KOPT-K1 (cell line): ENCODE measurements around the gene FZR1.
A peak's percentile ranks its signal among the peaks of the same experiment; 100 is the strongest.

Experiments used
- H3K27ac ChIP-seq: fragments of 200-600 bp; sonication (generic); 2 replicates; pipeline ENCODE4 v1.5.1; 2016; ENCODE audit warnings: antibody characterized with exemption, mild to moderate bottlenecking, low read depth, low read length; ENCODE audit not compliant: poor library complexity, severe bottlenecking
- H3K36me3 ChIP-seq: fragments of 200-600 bp; sonication (generic); 2 replicates; pipeline ENCODE4 v1.5.1; 2017; ENCODE audit warnings: antibody characterized with exemption, mild to moderate bottlenecking, low read length, moderate library complexity; ENCODE audit not compliant: insufficient read depth
- H3K9me3 ChIP-seq: fragments of 200-600 bp; sonication (generic); 2 replicates; pipeline ENCODE4 v1.5.1; 2017; ENCODE audit warnings: antibody characterized with exemption, low read length, mild to moderate bottlenecking; ENCODE audit not compliant: insufficient read depth, poor library complexity, severe bottlenecking

The FZR1 gene

GRCh38 chr19:3505598-3506383 lies at the start of gene FZR1:
TSS of gene FZR1 (plus strand) at chr19:3506311. CDS start at chr19:3522990, 16,679 bp downstream.
- Histone ChIP-seq H3K36me3 (peaks cover 34% of the 10 kb centered on the region), H3K27ac (peak within 1 kb of the TSS; percentile 83), H3K9me3 (no peaks in the 10 kb centered on the region)

GRCh38 chr19:3456925-3457527 lies 49.1 kb upstream of the FZR1 start:
- H3K27ac ChIP-seq: no peak overlapping the region
- H3K9me3 ChIP-seq: no peaks in the 10 kb centered on the region
- H3K36me3 ChIP-seq: peaks cover 40% of the 10 kb centered on the region; the same call in 1 of the 2 replicates

GRCh38 chr19:3457528-3458228 lies 48.4 kb upstream of the FZR1 start:
- peaks cover 34% of the 10 kb centered on the region; the same call in 1 of the 2 replicates for H3K36me3 ChIP-seq

GRCh38 chr19:3458229-3459088 lies 47.7 kb upstream of the FZR1 start:
- H3K27ac ChIP-seq: no peak overlapping the region
- H3K36me3 ChIP-seq: peaks cover 26% of the 10 kb centered on the region; the same call in 1 of the 2 replicates
- H3K9me3 ChIP-seq: no peaks in the 10 kb centered on the region

More at GRCh38 chr19:3457528-3458228, 48.4 kb upstream of the FZR1 start:
- H3K27ac ChIP-seq: no peak overlapping the region
- no peaks in the 10 kb centered on the region for H3K9me3 ChIP-seq

- Histone ChIP-seq H3K9me3 (no peaks in the 10 kb centered on the region), H3K36me3 (peaks cover 18% of the 10 kb centered on the region; the same call in 1 of the 2 replicates), H3K27ac (no peak overlapping the region)
Measured at GRCh38 chr19:3459089-3459881, 46.8 kb upstream of the FZR1 start.

GRCh38 chr19:3459965-3460582 lies 46.0 kb upstream of the FZR1 start:
- peaks cover 10% of the 10 kb centered on the region; the same call in 1 of the 2 replicates for H3K36me3 ChIP-seq
- no peaks in the 10 kb centered on the region for H3K9me3 ChIP-seq
- no peak overlapping the region for H3K27ac ChIP-seq

GRCh38 chr19:3462991-3463713 lies 43.0 kb upstream of the FZR1 start:
- Histone ChIP-seq H3K9me3 (peaks cover 10% of the 10 kb centered on the region), H3K36me3 (0 out of 2 replicates have a peak, but pooled peaks cover 4% of the 10 kb centered on the region), H3K27ac (no peak overlapping the region)

GRCh38 chr19:3463714-3464586 lies 42.2 kb upstream of the FZR1 start:
- peaks cover 11% of the 10 kb centered on the region for H3K9me3 ChIP-seq
- 0 out of 2 replicates have a peak, but pooled peaks cover 4% of the 10 kb centered on the region for H3K36me3 ChIP-seq
- no peak overlapping the region for H3K27ac ChIP-seq

GRCh38 chr19:3464587-3465235 lies 41.4 kb upstream of the FZR1 start:
- Histone ChIP-seq H3K36me3 (0 out of 2 replicates have a peak, but pooled peaks cover 4% of the 10 kb centered on the region), H3K27ac (no peak overlapping the region), H3K9me3 (peaks cover 11% of the 10 kb centered on the region)

GRCh38 chr19:3465552-3465951 lies 40.6 kb upstream of the FZR1 start:
- Histone ChIP-seq H3K9me3 (peaks cover 11% of the 10 kb centered on the region), H3K27ac (no peak overlapping the region)

GRCh38 chr19:3466635-3467034 lies 39.5 kb upstream of the FZR1 start:
- H3K9me3 ChIP-seq: peaks cover 11% of the 10 kb centered on the region
- H3K27ac ChIP-seq: no peak overlapping the region
- no peaks in the 10 kb centered on the region for H3K36me3 ChIP-seq

More at GRCh38 chr19:3465552-3465951, 40.6 kb upstream of the FZR1 start:
- no peaks in the 10 kb centered on the region for H3K36me3 ChIP-seq
